A673 (cell line): Measurements from ENCODE around the gene VPS13D. TPM values are rescaled to one million over a fixed set of nuclear protein-coding genes. Genes with fewer than 3 reads are reported as not detected.

Experiments used
- BruUV-seq: library from RNA; stranded (reverse); fragments of 400-500 nt; replicated peaks from 2 replicates; lab custom pipeline; 2021; lab: Mats Ljungman, UMichigan
- CTCF ChIA-PET: fragments of 300-600 bp; sonication (Branson Sonifier 250); formaldehyde crosslinking; loops from one replicate; lab custom pipeline; 2022; ENCODE audit warnings: antibody characterized with exemption; lab: Charles Lee
- POLR2A ChIA-PET: fragments of 300-600 bp; sonication (Branson Sonifier 250); formaldehyde crosslinking; loops from one replicate; lab custom pipeline; 2022; ENCODE audit warnings: antibody characterized with exemption; ENCODE audit not compliant: low non-redundant PET; lab: Charles Lee
- DNase-seq: peaks from one replicate; pipeline ENCODE4 v3.0.0-alpha.2; 2015; ENCODE audit warnings: low spot score
- H3K27ac ChIP-seq: fragments of 200-600 bp; sonication (generic); 2 replicates; pipeline ENCODE4 v1.5.1; 2016; ENCODE audit warnings: mixed run types, low read depth, mild to moderate bottlenecking, mixed read lengths, antibody characterized with exemption, low read length; ENCODE audit not compliant: poor library complexity, severe bottlenecking
- H3K27me3 ChIP-seq: fragments of 200-600 bp; sonication (generic); replicated peaks from 2 replicates; pipeline ENCODE4 v1.6.1; 2017; ENCODE audit warnings: mixed run types, low read depth, mild to moderate bottlenecking, mixed read lengths, antibody characterized with exemption, low read length; ENCODE audit not compliant: insufficient read depth, poor library complexity
- H3K36me3 ChIP-seq: fragments of 200-600 bp; sonication (generic); 2 replicates; pipeline ENCODE4 v1.6.1; 2016; ENCODE audit warnings: mixed run types, mild to moderate bottlenecking, mixed read lengths, antibody characterized with exemption, low read length; ENCODE audit not compliant: insufficient read depth, poor library complexity, severe bottlenecking
- H3K4me1 ChIP-seq: fragments of 200-600 bp; sonication (generic); 2 replicates; pipeline ENCODE4 v1.6.1; 2017; ENCODE audit warnings: mixed run types, mild to moderate bottlenecking, mixed read lengths, antibody characterized with exemption, low read length; ENCODE audit not compliant: insufficient read depth, poor library complexity, severe bottlenecking
- H3K4me3 ChIP-seq: fragments of 200-600 bp; sonication (generic); 2 replicates; pipeline ENCODE4 v1.5.1; 2016; ENCODE audit warnings: low read depth, mixed run types, mild to moderate bottlenecking, mixed read lengths, low read length; ENCODE audit not compliant: poor library complexity, severe bottlenecking
- H3K9me3 ChIP-seq: fragments of 200-600 bp; sonication (generic); 2 replicates; pipeline ENCODE4 v1.6.1; 2016; ENCODE audit warnings: mixed run types, low read depth, mild to moderate bottlenecking, mixed read lengths, antibody characterized with exemption, low read length; ENCODE audit not compliant: poor library complexity, severe bottlenecking
- CTCF ChIP-seq: fragments of 300-800, 200-600 bp; sonication (generic); conservative IDR thresholded peaks from 2 replicates; pipeline ENCODE4 v1.5.1; 2017; ENCODE audit warnings: low read depth, mild to moderate bottlenecking, antibody characterized with exemption, low read length, moderate library complexity, mixed read lengths
- EZH2 ChIP-seq: fragments of 200-600 bp; sonication (generic); IDR thresholded peaks from 2 replicates; pipeline ENCODE4 v1.6.1; 2017; ENCODE audit warnings: borderline replicate concordance, low read depth, mild to moderate bottlenecking, mixed read lengths, antibody characterized with exemption, low read length; ENCODE audit not compliant: poor library complexity, severe bottlenecking
- intact Hi-C: fragments of 100-400 bp; cut with micrococcal nuclease; formaldehyde crosslinking; loops from one replicate; pipeline ENCODE4 v1.10.0; 2022; ENCODE audit not compliant: unreplicated experiment
- total RNA-seq: library from RNA; stranded (reverse); gene quantifications from 2 replicates; pipeline ENCODE4 v1.2.3, GENCODE V29; 2021

The VPS13D gene
- total RNA-seq, 1 experiment from 2014 or later, result 32.5 TPM

- CTCF ChIA-PET, result no interaction called here
- no peak for TF ChIP-seq EZH2
- no peak for TF ChIP-seq CTCF
- POLR2A ChIA-PET, result no interaction called here
Measured at GRCh38 chr1:12548279-12548972, 318.6 kb downstream of the VPS13D start.

GRCh38 chr1:12548973-12549459 lies 319.2 kb downstream of the VPS13D start:
- Histone ChIP-seq H3K9me3 (no peaks in the 10 kb centered on the region), H3K4me3 (no peak overlapping the region), H3K36me3 (no peaks in the 10 kb centered on the region), H3K4me1 (no peaks in the 10 kb centered on the region), H3K27ac (no peak overlapping the region), H3K27me3 (no peaks in the 10 kb centered on the region)
- intact Hi-C loops, result no loop called here
- no TSS peak for BruUV-seq
- DNase-seq, result no peak
- POLR2A ChIA-PET, result no interaction called here
- TF ChIP-seq CTCF (no peak), EZH2 (no peak)
- CTCF ChIA-PET, result no interaction called here

More at GRCh38 chr1:12548279-12548972, 318.6 kb downstream of the VPS13D start:
- no TSS peak for BruUV-seq
- intact Hi-C loops, result no loop called here
- no peak for DNase-seq
- no peak overlapping the region for H3K4me3 ChIP-seq
- no peaks in the 10 kb centered on the region for H3K4me1 ChIP-seq
- H3K27ac ChIP-seq, result no peak overlapping the region
- no peaks in the 10 kb centered on the region for H3K9me3 ChIP-seq
- no peaks in the 10 kb centered on the region for H3K27me3 ChIP-seq
- no peaks in the 10 kb centered on the region for H3K36me3 ChIP-seq

GRCh38 chr1:12549460-12550349 lies 319.9 kb downstream of the VPS13D start:
- H3K36me3 ChIP-seq, result no peaks in the 10 kb centered on the region
- TF ChIP-seq EZH2 (no peak), CTCF (no peak)
- H3K4me3 ChIP-seq, result no peak overlapping the region
- no TSS peak for BruUV-seq
- intact Hi-C loops, result no loop called here
- no peaks in the 10 kb centered on the region for H3K4me1 ChIP-seq
- POLR2A ChIA-PET, result no interaction called here
- no peaks in the 10 kb centered on the region for H3K27me3 ChIP-seq
- H3K27ac ChIP-seq, result no peak overlapping the region
- peak; percentile 25 for DNase-seq
- CTCF ChIA-PET, result no interaction called here
- H3K9me3 ChIP-seq, result no peaks in the 10 kb centered on the region
